Measurements from ENCODE around the gene HS3ST5. TPM values are rescaled to one million over a fixed set of nuclear protein-coding genes. Genes with fewer than 3 reads are reported as not detected.

Gene HS3ST5
- total and polyA plus RNA-seq, 7 donors: 0.28 to 1.1 (median 0.36) TPM; not detected in 2

GRCh38 chr6:114304304-114304887, 38.4 kb downstream of the HS3ST5 start:
- Histone ChIP-seq H3K27me3 (no peaks in the 10 kb centered on the region), H3K4me3 (no peak overlapping the region), H3K36me3 (no peaks in the 10 kb centered on the region), H3K4me1 (no peaks in the 10 kb centered on the region), H3K9me3 (no peaks in the 10 kb centered on the region), H3K27ac (no peak overlapping the region)
- 32 to 82% methylated on average over 1 of the region's 1 CpG for WGBS, 2 donors
- DNase-seq: no peak
- TF ChIP-seq CTCF (IDR thresholded peaks at IDR 0.05) (peak in 2 of 4 experiments; percentile 11 to 27), POLR2A (IDR thresholded peaks at IDR 0.05) (no peak)
- intact Hi-C loops (cut with DNase I): no loop called here

GRCh38 chr6:114301596-114302219, 41.1 kb downstream of the HS3ST5 start:
- Histone ChIP-seq H3K9me3 (no peaks in the 10 kb centered on the region), H3K27ac (no peak overlapping the region), H3K36me3 (no peaks in the 10 kb centered on the region), H3K4me3 (no peak overlapping the region), H3K27me3 (no peaks in the 10 kb centered on the region), H3K4me1 (no peaks in the 10 kb centered on the region)
- no peak for DNase-seq
- WGBS, 2 donors: 34 to 69% methylated on average over 2 of the region's 2 CpGs
- intact Hi-C loops (cut with DNase I): no loop called here
- TF ChIP-seq POLR2A (IDR thresholded peaks at IDR 0.05): no peak
- TF ChIP-seq POLR2AphosphoS5 (IDR thresholded peaks at IDR 0.05): no peak
- TF ChIP-seq CTCF (IDR thresholded peaks at IDR 0.05): no peak
- no peak for TF ChIP-seq EP300 (IDR thresholded peaks at IDR 0.05)

- no peaks in the 10 kb centered on the region for H3K36me3 ChIP-seq
- H3K27me3 ChIP-seq: no peaks in the 10 kb centered on the region
- WGBS, 2 donors: 90 to 91% methylated on average over 6 of the region's 6 CpGs
- no peak for TF ChIP-seq CTCF (IDR thresholded peaks at IDR 0.05)
- TF ChIP-seq POLR2A (IDR thresholded peaks at IDR 0.05): no peak
- no peak for TF ChIP-seq EP300 (IDR thresholded peaks at IDR 0.05)
- TF ChIP-seq POLR2AphosphoS5 (IDR thresholded peaks at IDR 0.05): no peak
- H3K27ac ChIP-seq: no peak overlapping the region
- H3K4me1 ChIP-seq: no peaks in the 10 kb centered on the region
- DNase-seq: no peak
- H3K9me3 ChIP-seq: no peaks in the 10 kb centered on the region
- intact Hi-C loops (cut with DNase I): no loop called here
- H3K4me3 ChIP-seq: no peak overlapping the region
Observed at GRCh38 chr6:114297135-114297534, 45.7 kb downstream of the HS3ST5 start.

- Histone ChIP-seq H3K27me3 (no peaks in the 10 kb centered on the region), H3K4me1 (no peaks in the 10 kb centered on the region), H3K27ac (no peak overlapping the region), H3K9me3 (no peaks in the 10 kb centered on the region), H3K4me3 (no peak overlapping the region), H3K36me3 (no peaks in the 10 kb centered on the region)
- 80 to 95% methylated on average over 1 of the region's 1 CpG for WGBS, 2 donors
- TF ChIP-seq POLR2AphosphoS5 (IDR thresholded peaks at IDR 0.05): no peak
- TF ChIP-seq CTCF (IDR thresholded peaks at IDR 0.05): no peak
- TF ChIP-seq POLR2A (IDR thresholded peaks at IDR 0.05): no peak
- TF ChIP-seq EP300 (IDR thresholded peaks at IDR 0.05): no peak
- intact Hi-C loops (cut with DNase I): no loop called here
- no peak for DNase-seq
Observed at GRCh38 chr6:114292431-114292830, 50.4 kb downstream of the HS3ST5 start.

- H3K9me3 ChIP-seq: no peaks in the 10 kb centered on the region
- H3K36me3 ChIP-seq: no peaks in the 10 kb centered on the region
- no peaks in the 10 kb centered on the region for H3K27me3 ChIP-seq
- H3K27ac ChIP-seq: no peak overlapping the region
- no peak overlapping the region for H3K4me3 ChIP-seq
- no peaks in the 10 kb centered on the region for H3K4me1 ChIP-seq
- no peak for DNase-seq
- TF ChIP-seq EP300 (IDR thresholded peaks at IDR 0.05) (no peak), CTCF (IDR thresholded peaks at IDR 0.05) (no peak), POLR2AphosphoS5 (IDR thresholded peaks at IDR 0.05) (no peak), POLR2A (IDR thresholded peaks at IDR 0.05) (no peak)
- 74 to 77% methylated on average over 2 of the region's 2 CpGs for WGBS, 2 donors
- intact Hi-C loops (cut with DNase I): no loop called here
Observed at GRCh38 chr6:114291428-114291827, 51.4 kb downstream of the HS3ST5 start.

Measured in sigmoid colon (tissue), 7 donors.